GM12874 (cell line): ENCODE data around the gene RALY.

Experiments
- CTCF ChIP-seq: IDR thresholded peaks from 2 replicates; pipeline ENCODE4 v1.5.1; 2011; ENCODE audit warnings: low read depth, mild to moderate bottlenecking, control low read depth, low read length, moderate library complexity; ENCODE audit not compliant: insufficient read depth

Gene RALY

GRCh38 chr20:34083137-34083536, 89.4 kb downstream of the RALY start:
- no peak for TF ChIP-seq CTCF

GRCh38 chr20:34083781-34084180, 90.1 kb downstream of the RALY start:
- TF ChIP-seq CTCF: no peak

GRCh38 chr20:34084227-34084923, 90.7 kb downstream of the RALY start:
- no peak for TF ChIP-seq CTCF

- no peak for TF ChIP-seq CTCF
Measured at GRCh38 chr20:34085544-34086040, 91.9 kb downstream of the RALY start.

- no peak for TF ChIP-seq CTCF
Measured at GRCh38 chr20:34088305-34089174, 94.8 kb downstream of the RALY start.

- TF ChIP-seq CTCF: no peak
Measured at GRCh38 chr20:34089175-34089479, 95.4 kb downstream of the RALY start.

GRCh38 chr20:34089655-34090345, 96.1 kb downstream of the RALY start:
- no peak for TF ChIP-seq CTCF
